ENCODE results near the gene IDH3A.

IDH3A gene

GRCh38 chr15:78157203-78157602, 8.0 kb downstream of the IDH3A start:
- no peak for DNase-seq (ENCODE audit: low read depth)

GRCh38 chr15:78159395-78159794, 10.2 kb downstream of the IDH3A start:
- DNase-seq (ENCODE audit: low read depth), result no peak

More at GRCh38 chr15:78157203-78157602, 8.0 kb downstream of the IDH3A start:
- H3K4me3 ChIP-seq (ENCODE audit: low read depth, low read length), result no peak overlapping the region

GRCh38 chr15:78162038-78162437, 12.9 kb downstream of the IDH3A start:
- no peak overlapping the region for H3K4me3 ChIP-seq (ENCODE audit: low read depth, low read length)
- no peak for DNase-seq (ENCODE audit: low read depth)

More at GRCh38 chr15:78159395-78159794, 10.2 kb downstream of the IDH3A start:
- H3K4me3 ChIP-seq (ENCODE audit: low read depth, low read length), result no peak overlapping the region

GRCh38 chr15:78164010-78164409, 14.8 kb downstream of the IDH3A start:
- DNase-seq (ENCODE audit: low read depth), result no peak
- no peak overlapping the region for H3K4me3 ChIP-seq (ENCODE audit: low read depth, low read length)

GRCh38 chr15:78167227-78167888, 18.2 kb downstream of the IDH3A start:
- DNase-seq (ENCODE audit: low read depth), result no peak
- no peak overlapping the region for H3K4me3 ChIP-seq (ENCODE audit: low read depth, low read length)

- no peak for DNase-seq (ENCODE audit: low read depth)
These were observed 19.4 kb downstream of the IDH3A start for GRCh38 chr15:78168608-78169007.

GRCh38 chr15:78170848-78171773, 21.9 kb downstream of the IDH3A start:
- no peak for DNase-seq (ENCODE audit: low read depth)
- no peak overlapping the region for H3K4me3 ChIP-seq (ENCODE audit: low read depth, low read length)

More at GRCh38 chr15:78168608-78169007, 19.4 kb downstream of the IDH3A start:
- H3K4me3 ChIP-seq (ENCODE audit: low read depth, low read length), result no peak overlapping the region

- DNase-seq (ENCODE audit: low read depth), result no peak
These were observed 22.8 kb downstream of the IDH3A start for GRCh38 chr15:78171864-78172472.

GRCh38 chr15:78174401-78174800, 25.2 kb downstream of the IDH3A start:
- DNase-seq (ENCODE audit: low read depth), result no peak
- no peak overlapping the region for H3K4me3 ChIP-seq (ENCODE audit: low read depth, low read length)

More at GRCh38 chr15:78171864-78172472, 22.8 kb downstream of the IDH3A start:
- no peak overlapping the region for H3K4me3 ChIP-seq (ENCODE audit: low read depth, low read length)

- H3K4me3 ChIP-seq (ENCODE audit: low read depth, low read length), result no peak overlapping the region
- no peak for DNase-seq (ENCODE audit: low read depth)
These were observed 26.2 kb downstream of the IDH3A start for GRCh38 chr15:78175330-78175729.

GRCh38 chr15:78177447-78177873, 28.3 kb downstream of the IDH3A start:
- no peak overlapping the region for H3K4me3 ChIP-seq (ENCODE audit: low read depth, low read length)
- DNase-seq (ENCODE audit: low read depth), result no peak

GRCh38 chr15:78178064-78178463, 28.9 kb downstream of the IDH3A start:
- DNase-seq (ENCODE audit: low read depth), result no peak
- H3K4me3 ChIP-seq (ENCODE audit: low read depth, low read length), result no peak overlapping the region

GRCh38 chr15:78179286-78179840, 30.2 kb downstream of the IDH3A start:
- DNase-seq (ENCODE audit: low read depth), result no peak
- H3K4me3 ChIP-seq (ENCODE audit: low read depth, low read length), result no peak overlapping the region

GRCh38 chr15:78179906-78180305, 30.7 kb downstream of the IDH3A start:
- DNase-seq (ENCODE audit: low read depth), result no peak
- no peak overlapping the region for H3K4me3 ChIP-seq (ENCODE audit: low read depth, low read length)

- DNase-seq (ENCODE audit: low read depth), result no peak
- H3K4me3 ChIP-seq (ENCODE audit: low read depth, low read length), result no peak overlapping the region
These were observed 33.2 kb downstream of the IDH3A start for GRCh38 chr15:78182336-78182700.

- H3K4me3 ChIP-seq (ENCODE audit: low read depth, low read length), result no peak overlapping the region
- DNase-seq (ENCODE audit: low read depth), result no peak
These were observed 33.7 kb downstream of the IDH3A start for GRCh38 chr15:78182821-78183220.

GRCh38 chr15:78192826-78193594, 43.8 kb downstream of the IDH3A start:
- H3K4me3 ChIP-seq (ENCODE audit: low read depth, low read length), result no peak overlapping the region
- no peak for DNase-seq (ENCODE audit: low read depth)

GRCh38 chr15:78193731-78194567, 44.8 kb downstream of the IDH3A start:
- no peak overlapping the region for H3K4me3 ChIP-seq (ENCODE audit: low read depth, low read length)
- no peak for DNase-seq (ENCODE audit: low read depth)
